ENCODE data around the gene C10orf143. TPM values are rescaled to one million over a fixed set of nuclear protein-coding genes. Genes with fewer than 3 reads are reported as not detected.
"Not testable (repeated sequence)": the region's sequence is repeated elsewhere in the genome, so short reads cannot be mapped to it uniquely, and the experiment has no call there.

C10orf143 gene
- total and polyA plus RNA-seq, 2 of the 4 experiments (the other 2 are of a cell fraction) = 0.36 to 0.60 TPM

GRCh38 chr10:130117535-130117934, 6.9 kb upstream of the C10orf143 start:
- DNase-seq; BruUV-seq (replicated peaks); H3K79me1 ChIP-seq (ENCODE audit: low read depth in 1 of 2, low read length in 2 of 2); in situ Hi-C loops (cut with MboI; ENCODE audit: low sequenced_read_pairs); H3K27ac ChIP-seq (ENCODE audit: insufficient read depth, low read length); H2AK5ac ChIP-seq (ENCODE audit: low read depth, low read length); H3K36me3 ChIP-seq (ENCODE audit: control insufficient read depth, insufficient read depth, low read length); H3K4me2 ChIP-seq (ENCODE audit: low read depth, low read length); H3K23ac ChIP-seq (ENCODE audit: low read depth, low read length); H4K91ac ChIP-seq (ENCODE audit: insufficient read depth, low read depth, low read length); H3K14ac ChIP-seq (replicated peaks; ENCODE audit: low read depth, low read length); H3K4me1 ChIP-seq (ENCODE audit: control insufficient read depth, insufficient read depth, low read length); ATAC-seq (ENCODE audit: low read depth); intact Hi-C loops (cut with micrococcal nuclease); H3K9me1 ChIP-seq (ENCODE audit: insufficient read depth, low read length); H3K9me3 ChIP-seq (ENCODE audit: control insufficient read depth, insufficient read depth, low read length); H2BK15ac ChIP-seq (ENCODE audit: low read depth, low read length); H2AFZ ChIP-seq (replicated peaks; ENCODE audit: low read length, poor library complexity); POLR2A ChIA-PET (ENCODE audit: unreplicated experiment); H3K27me3 ChIP-seq (ENCODE audit: control insufficient read depth, insufficient read depth, low read length); H3K18ac ChIP-seq (ENCODE audit: low read depth, low read length); H4K5ac ChIP-seq (ENCODE audit: low read depth, low read length); H3K9ac ChIP-seq (ENCODE audit: low read depth, low read length); H4K20me1 ChIP-seq (ENCODE audit: insufficient read depth, low read length); H4K8ac ChIP-seq (ENCODE audit: low read depth in 2 of 2, low read length in 2 of 2); dilution Hi-C loops (cut with HindIII; ENCODE audit: low sequenced_read_pairs, unreplicated experiment); H3K56ac ChIP-seq (ENCODE audit: extremely low read depth, insufficient read depth, low read length); H2AK9ac ChIP-seq (replicated peaks; ENCODE audit: low read depth, low read length, poor library complexity); H2BK20ac ChIP-seq (ENCODE audit: low read depth, low read length); H3K4me3 ChIP-seq (ENCODE audit: insufficient read depth, low read depth, low read length); H2BK5ac ChIP-seq (ENCODE audit: low read depth, low read length, poor library complexity, severe bottlenecking); H3K4ac ChIP-seq (ENCODE audit: low read depth, low read length); H2BK120ac ChIP-seq (ENCODE audit: low read depth, low read length): not testable (repeated sequence)
- CTCF ChIA-PET = interaction anchor here (1.1 kb wide), 1 partner anchor 10 kb away, joined by 4 read pairs; no protein-coding TSS in a partner anchor
- 90% methylated on average over 2 of the region's 6 CpGs; no CpG with 5 or more reads in 1 of the 2 experiments for WGBS, 2 experiments (ENCODE audit: extremely low coverage in 2 of 2, insufficient read length in 1 of 2)

- H4K5ac ChIP-seq (ENCODE audit: low read depth, low read length); POLR2A ChIA-PET (ENCODE audit: unreplicated experiment); H2BK15ac ChIP-seq (ENCODE audit: low read depth, low read length); H3K9me1 ChIP-seq (ENCODE audit: insufficient read depth, low read length); BruUV-seq (replicated peaks); dilution Hi-C loops (cut with HindIII; ENCODE audit: low sequenced_read_pairs, unreplicated experiment); H3K4me1 ChIP-seq (ENCODE audit: control insufficient read depth, insufficient read depth, low read length); in situ Hi-C loops (cut with MboI; ENCODE audit: low sequenced_read_pairs); H3K27me3 ChIP-seq (ENCODE audit: control insufficient read depth, insufficient read depth, low read length); DNase-seq; H3K56ac ChIP-seq (ENCODE audit: extremely low read depth, insufficient read depth, low read length); H3K9ac ChIP-seq (ENCODE audit: low read depth, low read length); H2AK5ac ChIP-seq (ENCODE audit: low read depth, low read length); H2AFZ ChIP-seq (replicated peaks; ENCODE audit: low read length, poor library complexity); H4K8ac ChIP-seq (ENCODE audit: low read depth in 2 of 2, low read length in 2 of 2); H2BK5ac ChIP-seq (ENCODE audit: low read depth, low read length, poor library complexity, severe bottlenecking); H3K27ac ChIP-seq (ENCODE audit: insufficient read depth, low read length); H3K4me2 ChIP-seq (ENCODE audit: low read depth, low read length); H3K4ac ChIP-seq (ENCODE audit: low read depth, low read length); H3K18ac ChIP-seq (ENCODE audit: low read depth, low read length); H4K91ac ChIP-seq (ENCODE audit: insufficient read depth, low read depth, low read length); H3K9me3 ChIP-seq (ENCODE audit: control insufficient read depth, insufficient read depth, low read length); intact Hi-C loops (cut with micrococcal nuclease); H4K20me1 ChIP-seq (ENCODE audit: insufficient read depth, low read length); H2BK120ac ChIP-seq (ENCODE audit: low read depth, low read length); H3K14ac ChIP-seq (replicated peaks; ENCODE audit: low read depth, low read length); H2AK9ac ChIP-seq (replicated peaks; ENCODE audit: low read depth, low read length, poor library complexity); H3K23ac ChIP-seq (ENCODE audit: low read depth, low read length); ATAC-seq (ENCODE audit: low read depth); H3K4me3 ChIP-seq (ENCODE audit: insufficient read depth, low read depth, low read length); H2BK20ac ChIP-seq (ENCODE audit: low read depth, low read length); H3K36me3 ChIP-seq (ENCODE audit: control insufficient read depth, insufficient read depth, low read length): not testable (repeated sequence)
- H3K79me1 ChIP-seq (ENCODE audit: low read depth in 1 of 2, low read length in 2 of 2) = peaks cover 0 to 12% of the 10 kb centered on the region in 2 experiments; a peak in 2 of 4 replicates
- CTCF ChIA-PET = interaction anchor here (1.1 kb wide), 1 partner anchor 11 kb away, joined by 4 read pairs; no protein-coding TSS in a partner anchor
- WGBS, 2 experiments (ENCODE audit: extremely low coverage in 2 of 2, insufficient read length in 1 of 2) = no CpG with 5 or more reads among the region's 4 CpGs
Observed at GRCh38 chr10:130116942-130117341, 6.3 kb upstream of the C10orf143 start.
